ENCODE results near the gene CDH3.

Gene CDH3

GRCh38 chr16:68644715-68645493 lies at the start of gene CDH3:
Gene CDH3, plus strand, starts transcription at chr16:68645310. Its CDS starts 70 bp downstream, at chr16:68645380.
- peak; percentile 27 for DNase-seq

- no peak for DNase-seq
Observed at GRCh38 chr16:68596266-68596665, 48.8 kb upstream of the CDH3 start.

- no peak for DNase-seq
Observed at GRCh38 chr16:68599586-68599985, 45.5 kb upstream of the CDH3 start.

GRCh38 chr16:68605746-68606145 lies 39.4 kb upstream of the CDH3 start:
- no peak for DNase-seq

GRCh38 chr16:68607443-68607842 lies 37.7 kb upstream of the CDH3 start:
- DNase-seq: peak; percentile 3

- DNase-seq: no peak
Observed at GRCh38 chr16:68608330-68608729, 36.8 kb upstream of the CDH3 start.

- no peak for DNase-seq
Observed at GRCh38 chr16:68612996-68613395, 32.1 kb upstream of the CDH3 start.

GRCh38 chr16:68617734-68618133 lies 27.4 kb upstream of the CDH3 start:
- no peak for DNase-seq

- no peak for DNase-seq
Observed at GRCh38 chr16:68626557-68626956, 18.6 kb upstream of the CDH3 start.

- no peak for DNase-seq
Observed at GRCh38 chr16:68627951-68628425, 17.1 kb upstream of the CDH3 start.

GRCh38 chr16:68629351-68629910 lies 15.7 kb upstream of the CDH3 start:
- DNase-seq: no peak

- DNase-seq: no peak
Observed at GRCh38 chr16:68636064-68636560, 9.0 kb upstream of the CDH3 start.

- no peak for DNase-seq
Observed at GRCh38 chr16:68636818-68637217, 8.3 kb upstream of the CDH3 start.

GRCh38 chr16:68640972-68641371 lies 4.1 kb upstream of the CDH3 start:
- no peak for DNase-seq

- DNase-seq: no peak
Observed at GRCh38 chr16:68642047-68642435, 3.1 kb upstream of the CDH3 start.

GRCh38 chr16:68642436-68643101 lies 2.5 kb upstream of the CDH3 start:
- no peak for DNase-seq

GRCh38 chr16:68643227-68643626 lies 1.9 kb upstream of the CDH3 start:
- DNase-seq: no peak

- DNase-seq: no peak
Observed at GRCh38 chr16:68643847-68644246, 1.3 kb upstream of the CDH3 start.

GRCh38 chr16:68644296-68644695 lies 814 bp upstream of the CDH3 start:
- DNase-seq: no peak

- no peak for DNase-seq
Observed at GRCh38 chr16:68645494-68646388, 631 bp downstream of the CDH3 start.

GRCh38 chr16:68646953-68647659 lies 2.0 kb downstream of the CDH3 start:
- DNase-seq: no peak

- DNase-seq: no peak
Observed at GRCh38 chr16:68651136-68651535, 6.0 kb downstream of the CDH3 start.
